GM23338 (cell line): ENCODE results near the gene HNMT. TPM values are rescaled to one million over a fixed set of nuclear protein-coding genes. Genes with fewer than 3 reads are reported as not detected.

Source experiments
- ATAC-seq: fragments of 200-7000 bp; cut with Tn5 transposase; 3 replicates; pipeline ENCODE4 v1.9.1; 2020
- DNase-seq: peaks from one replicate; pipeline ENCODE4 v3.0.0-alpha.2; 2015; ENCODE audit warnings: low spot score
- H2AFZ ChIP-seq: fragments of 200-600 bp; sonication (generic); 2 replicates; pipeline ENCODE4 v1.8.0; 2016; ENCODE audit warnings: antibody characterized with exemption, mild to moderate bottlenecking, moderate library complexity
- H3F3A ChIP-seq: fragments of 200-600 bp; sonication (generic); replicated peaks from 2 replicates; pipeline ENCODE4 v1.8.0; 2017; ENCODE audit warnings: antibody characterized with exemption, mixed run types, low read depth
- H3K27ac ChIP-seq: fragments of 200-600 bp; sonication (generic); 2 replicates; pipeline ENCODE4 v1.6.1; 2016; ENCODE audit warnings: low read depth
- H3K27me3 ChIP-seq: fragments of 200-600 bp; sonication (generic); 2 replicates; pipeline ENCODE4 v1.8.0; 2016; ENCODE audit warnings: mild to moderate bottlenecking, mixed run types, moderate library complexity; ENCODE audit not compliant: insufficient read depth
- H3K36me3 ChIP-seq: fragments of 200-600 bp; sonication (generic); 2 replicates; pipeline ENCODE4 v1.8.0; 2016; ENCODE audit warnings: mild to moderate bottlenecking; ENCODE audit not compliant: insufficient read depth
- H3K4me1 ChIP-seq: fragments of 200-600 bp; sonication (generic); 2 replicates; pipeline ENCODE4 v1.8.0; 2016; ENCODE audit warnings: mild to moderate bottlenecking, moderate library complexity; ENCODE audit not compliant: insufficient read depth
- H3K4me2 ChIP-seq: fragments of 200-600 bp; sonication (generic); 2 replicates; pipeline ENCODE4 v1.7.1; 2017; ENCODE audit warnings: mixed run types
- H3K4me3 ChIP-seq: fragments of 200-600 bp; sonication (generic); 2 replicates; pipeline ENCODE4 v1.6.1; 2016; ENCODE audit warnings: mixed run types
- H3K79me2 ChIP-seq: fragments of 200-600 bp; sonication (generic); replicated peaks from 2 replicates; pipeline ENCODE4 v1.8.0; 2017; ENCODE audit warnings: mild to moderate bottlenecking; ENCODE audit not compliant: insufficient read depth
- H3K9me2 ChIP-seq: fragments of 200-600 bp; sonication (generic); 2 replicates; pipeline ENCODE4 v1.8.0; 2017; ENCODE audit not compliant: insufficient read depth
- H4K20me1 ChIP-seq: fragments of 200-600 bp; sonication (generic); replicated peaks from 2 replicates; pipeline ENCODE4 v1.8.0; 2017; ENCODE audit warnings: mild to moderate bottlenecking; ENCODE audit not compliant: insufficient read depth
- H3K27ac Mint-ChIP-seq: 2 replicates; pipeline ENCODE4 v1.8.0; 2020; ENCODE audit warnings: inconsistent platforms, mild to moderate bottlenecking, moderate library complexity, mixed read lengths
- H3K27me3 Mint-ChIP-seq: 3 replicates; pipeline ENCODE4 v1.8.0; 2022; ENCODE audit warnings: low read depth, mild to moderate bottlenecking, moderate library complexity, mixed read lengths, inconsistent platforms; ENCODE audit not compliant: insufficient read depth, poor library complexity
- H3K36me3 Mint-ChIP-seq: 3 replicates; pipeline ENCODE4 v1.8.0; 2021; ENCODE audit warnings: low read depth, mild to moderate bottlenecking, inconsistent platforms, moderate library complexity, mixed read lengths
- H3K4me1 Mint-ChIP-seq: 3 replicates; pipeline ENCODE4 v1.8.0; 2020; ENCODE audit warnings: mild to moderate bottlenecking, inconsistent platforms, mixed read lengths
- H3K4me3 Mint-ChIP-seq: 3 replicates; pipeline ENCODE4 v1.8.0; 2021; ENCODE audit warnings: moderate library complexity, mild to moderate bottlenecking, inconsistent platforms, mixed read lengths
- H3K9me3 Mint-ChIP-seq: 3 replicates; pipeline ENCODE4 v1.8.0; 2020; ENCODE audit warnings: moderate library complexity, mild to moderate bottlenecking, inconsistent platforms, mixed read lengths
- CREB1 ChIP-seq: fragments of 250-450 bp; sonication (Bioruptor Pico); IDR thresholded peaks from 2 replicates; pipeline ENCODE4 v1.5.0; 2020; ENCODE audit warnings: low read depth, mild to moderate bottlenecking, moderate library complexity
- ETS1 ChIP-seq: IDR thresholded peaks from 2 replicates; pipeline ENCODE4 v1.6.1; 2016; ENCODE audit warnings: antibody characterized with exemption
- EZH2phosphoT487 ChIP-seq: fragments of 200-600 bp; sonication (generic); IDR thresholded peaks from one replicate; pipeline ENCODE4 v1.8.1; 2018; ENCODE audit warnings: antibody characterized with exemption; ENCODE audit not compliant: unreplicated experiment
- JUNB ChIP-seq: IDR thresholded peaks from one replicate; pipeline ENCODE4 v1.6.1; 2016; ENCODE audit warnings: antibody characterized with exemption; ENCODE audit not compliant: unreplicated experiment
- REST ChIP-seq: IDR thresholded peaks from one replicate; pipeline ENCODE4 v1.6.1; 2018; ENCODE audit warnings: antibody characterized with exemption; ENCODE audit not compliant: unreplicated experiment
- ZNF114 ChIP-seq: fragments of 250-450 bp; sonication (Bioruptor Pico); IDR thresholded peaks from 2 replicates; pipeline ENCODE4 v1.5.0; 2020; ENCODE audit warnings: mild to moderate bottlenecking, moderate library complexity
- ZNF331 ChIP-seq: fragments of 250-450 bp; sonication (Bioruptor Pico); IDR thresholded peaks from 2 replicates; pipeline ENCODE4 v1.5.0; 2020; ENCODE audit warnings: low read depth, mild to moderate bottlenecking, moderate library complexity
- ZNF462 ChIP-seq: fragments of 250-450 bp; sonication (Bioruptor Pico); IDR thresholded peaks from 2 replicates; pipeline ENCODE4 v1.5.0; 2020; ENCODE audit warnings: mild to moderate bottlenecking, moderate library complexity
- polyA plus RNA-seq: library from polyadenylated mRNA; unstranded; fragments of >200 nt; fragmentation: Nextera tagmentation; extraction: Ambion mirVana; gene quantifications from 2 replicates; pipeline ENCODE4 v1.2.1, GENCODE V29; 2016
- total RNA-seq: library from RNA; depleted of rRNA; stranded (reverse); fragments of >200 nt; shearing (Covaris generic); gene quantifications from 2 replicates; pipeline ENCODE4 v1.2.3, GENCODE V29; 2014

HNMT gene
- total and polyA plus RNA-seq, 2 experiments from 2014 or later, result 3.3 to 3.4 TPM

GRCh38 chr2:138036522-138036921, 72.2 kb downstream of the HNMT start:
- Histone ChIP-seq H4K20me1 (no peaks in the 10 kb centered on the region), H3K4me3 (no peak overlapping the region), H2AFZ (no peak overlapping the region), H3K36me3 (no peaks in the 10 kb centered on the region), H3K27ac (no peak overlapping the region), H3K9me2 (peaks cover 12% of the 10 kb centered on the region; the same call in 1 of the 2 replicates), H3K79me2 (no peaks in the 10 kb centered on the region), H3F3A (no peaks in the 10 kb centered on the region), H3K4me2 (no peak overlapping the region), H3K27me3 (no peaks in the 10 kb centered on the region), H3K4me1 (no peaks in the 10 kb centered on the region; the same call in 1 of the 2 replicates)
- DNase-seq (no peak), ATAC-seq (no peak)
- H3K27me3 Mint-ChIP-seq, result no peaks in the 10 kb centered on the region
- H3K4me3 Mint-ChIP-seq, result no peak overlapping the region
- no peaks in the 10 kb centered on the region for H3K9me3 Mint-ChIP-seq
- TF ChIP-seq ZNF331 (CRISPR knock-in tag), result no peak
- no peak for TF ChIP-seq ZNF462
- no peak for TF ChIP-seq CREB1 (CRISPR knock-in tag)
- TF ChIP-seq ZNF114 (CRISPR knock-in tag), result no peak
- TF ChIP-seq ETS1, result no peak
- TF ChIP-seq REST, result no peak
- TF ChIP-seq JUNB, result no peak
- no peak for TF ChIP-seq EZH2phosphoT487
- peaks cover 6% of the 10 kb centered on the region; the same call in 1 of the 3 replicates for H3K4me1 Mint-ChIP-seq
- H3K27ac Mint-ChIP-seq, result no peak overlapping the region
- H3K36me3 Mint-ChIP-seq, result no peaks in the 10 kb centered on the region
